ENCODE measurements around the gene RPL28.

Gene RPL28

DNA sequence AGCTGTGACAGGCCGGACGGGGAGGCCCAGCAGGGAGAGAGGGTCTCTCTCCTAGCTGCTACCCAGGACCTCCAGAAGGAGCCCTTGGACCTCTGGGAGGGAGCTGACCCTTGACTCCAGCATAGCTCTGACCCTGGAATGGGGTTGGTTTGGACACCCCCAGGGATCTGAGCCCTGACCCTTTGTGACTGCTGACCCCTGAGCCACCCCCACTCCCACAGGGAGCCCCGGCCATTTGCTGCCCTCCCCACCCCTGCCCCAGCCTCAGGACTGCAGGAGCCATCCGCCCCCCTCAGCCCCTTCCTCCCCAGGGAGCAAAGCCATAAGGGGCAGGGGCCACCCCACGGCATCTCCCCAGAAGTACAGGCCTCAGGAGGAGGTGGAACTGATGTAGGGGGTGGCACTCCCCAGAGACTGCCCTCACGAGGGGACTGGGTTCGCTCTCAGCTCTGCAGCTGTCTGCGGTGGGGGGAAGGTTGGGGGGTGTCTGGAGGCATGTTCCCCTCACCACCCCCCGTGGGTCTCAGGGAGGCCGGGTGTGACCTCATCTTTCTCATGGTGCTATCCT, 38.2 kb upstream of the RPL28 start:
- Mint-ChIP-seq H3K4me3 (no peak overlapping the region), H3K27me3 (peaks cover 16 to 23% of the 10 kb centered on the region in 2 donors), H3K9me3 (no peaks in the 10 kb centered on the region), H3K27ac (no peak overlapping the region), H3K4me1 (peaks cover under 1 to 9% of the 10 kb centered on the region in 2 donors), H3K36me3 (peaks cover 21 to 33% of the 10 kb centered on the region in 2 donors)
- no peak for ATAC-seq (replicated peaks)
- DNase-seq, result no peak

DNA sequence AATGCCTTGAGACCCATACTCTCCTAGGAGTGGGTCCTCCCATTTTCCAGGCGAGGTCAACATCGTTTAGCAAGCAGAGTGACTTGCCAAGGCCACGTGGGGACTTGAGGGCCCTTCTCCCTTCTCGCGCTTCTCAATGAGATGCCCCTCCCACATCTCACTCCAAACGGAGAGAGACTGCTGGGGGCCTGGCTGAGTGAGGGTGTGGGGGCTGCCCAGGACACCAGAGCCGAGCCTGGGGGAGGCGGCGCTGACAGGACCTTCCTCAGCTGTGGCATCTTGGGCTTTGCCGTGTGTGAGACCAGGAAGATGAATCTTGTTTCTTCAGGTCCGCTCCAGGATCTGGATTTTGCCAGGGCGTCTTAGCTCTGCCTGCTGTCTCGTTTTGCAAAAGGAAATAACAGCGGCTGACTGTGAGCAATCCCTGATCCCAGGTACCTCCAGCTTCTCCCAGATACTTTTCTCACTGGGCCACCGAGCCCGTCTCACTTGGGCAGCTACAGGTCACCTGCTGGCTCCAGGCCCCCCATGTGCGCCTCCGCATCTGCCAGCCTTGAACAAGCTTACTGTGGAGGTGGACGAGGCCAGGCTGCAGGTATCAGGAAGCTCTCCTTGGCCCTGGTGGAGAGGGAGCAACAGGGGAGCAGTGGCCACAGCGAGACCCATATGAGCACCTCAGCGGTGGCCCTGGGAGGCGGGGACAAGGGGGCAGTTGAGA, 37.3 kb upstream of the RPL28 start:
- no peak overlapping the region for H3K27ac Mint-ChIP-seq
- peaks cover 16 to 23% of the 10 kb centered on the region in 2 donors for H3K36me3 Mint-ChIP-seq
- no peak overlapping the region for H3K4me3 Mint-ChIP-seq
- no peaks in the 10 kb centered on the region for H3K9me3 Mint-ChIP-seq
- DNase-seq (no peak), ATAC-seq (replicated peaks) (no peak)
- peaks cover 10 to 18% of the 10 kb centered on the region in 2 donors for H3K4me1 Mint-ChIP-seq
- peaks cover 25 to 32% of the 10 kb centered on the region in 2 donors for H3K27me3 Mint-ChIP-seq

DNA sequence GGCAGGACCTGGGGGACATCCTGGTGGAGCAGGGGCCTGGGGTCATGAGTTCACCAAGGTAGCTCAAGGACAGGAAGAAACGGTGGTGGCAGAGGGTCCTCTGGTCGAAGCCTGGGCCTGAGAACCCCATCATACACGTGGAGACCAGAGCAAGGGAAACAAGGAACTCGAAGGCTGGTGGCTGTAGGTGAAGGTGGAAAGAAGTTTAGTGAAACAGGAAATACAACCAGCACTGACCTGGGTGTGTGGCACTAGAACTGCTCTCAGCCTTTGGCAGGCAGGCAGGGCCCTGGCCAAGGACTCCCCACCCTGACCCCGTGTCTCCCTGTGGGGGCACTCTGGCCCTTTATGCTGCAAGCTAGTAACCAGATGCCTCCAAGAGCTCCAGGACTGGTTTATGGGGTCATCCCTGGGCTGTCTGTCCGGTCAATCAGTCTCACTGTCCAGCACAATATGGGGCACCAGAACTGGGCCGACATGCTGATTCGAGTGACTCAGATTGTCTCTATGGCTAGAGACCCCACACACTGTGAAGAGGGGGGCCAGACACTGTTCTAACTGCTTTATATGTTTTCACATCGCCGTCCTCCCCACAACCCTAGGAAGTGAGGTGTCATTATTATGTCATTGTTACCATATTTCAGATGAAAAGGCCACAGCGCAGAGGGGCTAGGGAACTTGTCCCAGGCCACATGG, 35.0 kb upstream of the RPL28 start:
- Mint-ChIP-seq H3K4me1 (peaks cover 14 to 27% of the 10 kb centered on the region in 2 donors), H3K27me3 (peaks cover 41 to 52% of the 10 kb centered on the region in 2 donors), H3K27ac (no peak overlapping the region), H3K9me3 (no peaks in the 10 kb centered on the region), H3K36me3 (peaks cover 3 to 5% of the 10 kb centered on the region in 2 donors), H3K4me3 (peak overlapping the region in 1 of 2 donors; percentile 4)
- ATAC-seq (replicated peaks), result no peak
- DNase-seq, result no peak

DNA sequence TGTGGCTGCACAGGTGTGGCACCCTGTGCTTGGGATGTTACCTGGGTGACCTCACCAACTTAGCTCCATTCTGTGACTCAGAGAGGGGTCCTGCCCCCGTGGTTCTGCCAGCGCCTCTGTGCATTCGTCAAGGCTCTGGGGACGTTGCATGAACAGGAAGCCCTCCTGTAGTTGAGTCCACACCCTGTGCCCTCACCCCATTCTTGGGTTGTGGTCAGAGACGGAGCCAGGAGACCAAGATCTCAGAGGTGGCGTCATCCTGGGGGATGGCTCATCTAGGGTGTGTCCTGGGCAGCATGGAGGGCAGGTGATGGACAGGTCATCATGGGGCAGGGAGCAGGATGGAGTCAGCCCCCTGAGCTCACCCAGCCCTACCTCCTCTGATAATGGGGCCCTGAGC, 33.7 kb upstream of the RPL28 start:
- H3K4me1 Mint-ChIP-seq, result peaks cover 14 to 27% of the 10 kb centered on the region in 2 donors
- no peak overlapping the region for H3K4me3 Mint-ChIP-seq
- peaks cover 3 to 5% of the 10 kb centered on the region in 2 donors for H3K36me3 Mint-ChIP-seq
- H3K9me3 Mint-ChIP-seq, result no peaks in the 10 kb centered on the region
- H3K27me3 Mint-ChIP-seq, result peaks cover 51 to 63% of the 10 kb centered on the region in 2 donors
- DNase-seq (no peak), ATAC-seq (replicated peaks) (no peak)
- H3K27ac Mint-ChIP-seq, result no peak overlapping the region

DNA sequence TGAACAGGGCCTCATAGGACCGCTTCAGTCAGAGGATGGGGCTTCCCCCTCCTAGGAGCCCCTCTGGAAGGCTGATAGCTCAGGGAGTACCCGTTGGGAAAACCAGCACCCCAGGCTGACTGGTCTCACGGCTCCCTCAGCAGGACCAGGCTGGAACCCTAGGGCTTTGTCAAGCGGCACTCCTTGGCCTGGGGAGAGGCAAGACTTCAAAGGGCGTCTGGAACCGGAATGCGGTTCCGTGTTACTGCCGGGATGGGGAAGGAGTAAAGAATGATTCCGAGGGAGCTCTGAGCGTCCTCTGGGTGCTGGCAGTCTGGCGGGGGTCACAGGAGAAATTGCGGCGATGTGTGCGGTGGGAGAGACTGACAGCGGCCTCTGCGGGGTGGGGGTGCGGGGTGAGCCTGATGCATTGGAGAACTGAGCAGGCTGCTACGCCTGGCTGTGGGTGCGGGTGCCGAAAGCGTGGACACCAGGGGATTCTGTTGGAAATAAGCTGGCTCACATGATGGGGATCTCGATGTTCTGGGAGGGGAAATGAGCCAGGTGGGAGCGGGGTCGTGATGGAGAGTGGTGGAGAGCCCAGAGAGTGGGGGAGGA, 33.1 kb upstream of the RPL28 start:
- Mint-ChIP-seq H3K27me3 (peaks cover 56 to 69% of the 10 kb centered on the region in 2 donors), H3K4me3 (peak overlapping the region; percentile 71 to 73), H3K4me1 (peaks cover 14 to 27% of the 10 kb centered on the region in 2 donors), H3K36me3 (peaks cover 2 to 9% of the 10 kb centered on the region in 2 donors), H3K9me3 (no peaks in the 10 kb centered on the region), H3K27ac (peak overlapping the region; percentile 72)
- ATAC-seq (replicated peaks) (no peak), DNase-seq (no peak)

DNA sequence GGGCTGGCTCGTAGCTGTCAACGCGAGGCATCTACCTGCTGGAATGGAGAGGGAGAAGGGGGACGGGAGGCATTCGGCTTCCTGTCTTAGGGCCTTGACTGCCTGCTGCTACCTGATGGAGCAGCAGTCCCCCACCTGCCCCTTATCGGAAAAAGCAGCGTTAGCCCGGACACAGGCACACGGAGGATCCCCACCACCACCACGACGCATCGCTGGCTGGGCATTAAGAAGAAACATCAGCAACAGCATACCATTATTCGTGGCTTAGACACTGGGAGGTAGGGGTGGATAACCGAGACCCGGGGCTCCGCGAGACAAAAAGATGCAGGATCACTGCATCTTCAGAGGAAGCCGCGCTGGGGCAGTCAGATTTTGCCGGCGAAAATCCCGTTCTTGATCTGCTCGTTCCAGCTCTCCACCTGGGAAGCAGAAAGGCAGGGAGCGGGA, 32.4 kb upstream of the RPL28 start:
- peaks cover 61 to 77% of the 10 kb centered on the region in 2 donors for H3K27me3 Mint-ChIP-seq
- no peak for DNase-seq
- peaks cover 14 to 27% of the 10 kb centered on the region in 2 donors for H3K4me1 Mint-ChIP-seq
- H3K27ac Mint-ChIP-seq, result no peak overlapping the region
- peaks cover 1 to 4% of the 10 kb centered on the region in 2 donors for H3K36me3 Mint-ChIP-seq
- no peaks in the 10 kb centered on the region for H3K9me3 Mint-ChIP-seq
- peak; percentile 6 to 8 for ATAC-seq (replicated peaks)
- H3K4me3 Mint-ChIP-seq, result peak overlapping the region; percentile 73 to 81

DNA sequence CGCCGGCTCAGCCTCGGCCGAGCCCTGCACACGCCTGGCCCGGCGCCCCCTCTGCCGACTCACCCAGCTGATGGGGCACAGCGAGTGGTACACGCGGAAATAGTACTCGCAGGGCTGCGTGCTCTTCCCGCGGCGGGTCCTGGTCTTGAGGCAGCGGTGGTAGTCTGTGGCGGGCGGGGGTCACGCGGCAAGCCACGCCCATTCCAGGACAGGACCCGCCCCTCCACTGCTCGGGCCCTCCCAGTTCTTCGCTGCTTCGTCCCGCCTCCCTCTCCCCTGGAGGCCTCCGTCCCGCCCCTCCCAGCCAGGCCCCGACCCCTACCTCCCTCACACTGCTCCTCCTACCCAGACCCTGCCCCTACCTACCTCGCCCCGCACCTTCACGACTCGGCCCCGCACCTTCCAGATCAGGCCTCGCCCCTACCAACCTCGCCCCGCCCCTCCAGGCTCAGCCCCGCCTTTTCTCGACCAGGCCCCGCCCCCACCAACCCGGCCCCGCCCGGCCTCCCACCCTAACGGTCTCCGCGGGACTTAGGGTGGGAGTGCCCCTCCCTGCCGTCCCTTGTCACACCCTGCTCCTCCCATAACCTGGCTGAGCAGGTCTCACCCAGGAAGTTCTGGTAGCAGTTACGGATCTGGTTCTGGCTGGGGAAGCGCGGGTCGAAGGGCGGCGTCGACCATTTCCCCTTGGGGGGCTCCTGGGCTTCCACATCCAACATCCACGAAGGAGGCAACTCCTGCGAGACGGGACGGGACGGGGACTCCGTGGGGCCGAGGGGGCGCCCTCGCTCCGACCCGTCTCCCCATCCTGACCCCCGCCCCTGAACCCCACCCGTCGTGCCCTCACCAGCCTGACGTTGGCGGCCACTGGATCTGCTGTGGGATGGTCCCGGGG, 31.7 kb upstream of the RPL28 start:
- ATAC-seq (replicated peaks), result peak; percentile 69 to 79
- Mint-ChIP-seq H3K27ac (peak overlapping the region; percentile 65), H3K9me3 (no peaks in the 10 kb centered on the region), H3K27me3 (peaks cover 64 to 83% of the 10 kb centered on the region in 2 donors), H3K4me3 (peak overlapping the region; percentile 73 to 81), H3K4me1 (peaks cover 14 to 27% of the 10 kb centered on the region in 2 donors), H3K36me3 (peaks cover 1 to 4% of the 10 kb centered on the region in 2 donors)
- DNase-seq, result no peak

DNA sequence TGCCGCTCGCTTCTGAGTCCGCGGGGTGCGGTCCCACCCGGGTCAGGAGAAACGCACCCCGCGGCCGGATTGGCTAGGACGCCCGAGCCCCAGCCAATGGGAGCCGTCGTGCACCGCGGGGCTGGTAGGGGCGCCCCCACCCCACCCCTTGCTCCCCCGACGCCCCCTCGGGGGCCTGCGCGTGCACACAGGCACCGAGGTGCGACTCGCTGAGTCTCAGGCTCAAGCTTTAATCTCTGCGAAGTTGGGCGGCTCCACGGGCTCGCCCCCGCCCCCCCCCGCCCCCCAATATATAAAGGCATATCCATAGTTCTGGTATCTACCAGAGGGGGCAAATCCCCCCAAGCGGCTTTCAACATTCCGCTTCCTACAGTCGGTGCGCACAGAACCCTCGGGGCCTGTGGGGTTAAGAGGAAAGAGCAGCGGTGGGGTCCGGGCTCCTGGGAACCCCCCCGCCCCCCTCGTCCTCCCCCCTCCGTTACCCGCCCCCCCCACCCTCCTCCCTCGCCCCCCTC, 31.0 kb upstream of the RPL28 start, which contains the start of gene COX6B2:
Gene COX6B2, minus strand, starts transcription at position 22 of the 515 bp plus-strand sequence. CDS start 198 bp downstream, outside the sequence.
- Mint-ChIP-seq H3K9me3 (no peaks in the 10 kb centered on the region), H3K27ac (peak within 1 kb of the TSS; percentile 65), H3K27me3 (peaks cover 65 to 86% of the 10 kb centered on the region in 2 donors), H3K4me1 (peaks cover 14 to 27% of the 10 kb centered on the region in 2 donors), H3K4me3 (peak within 1 kb of the TSS; percentile 73 to 81), H3K36me3 (peaks cover 1 to 4% of the 10 kb centered on the region in 2 donors)
- ATAC-seq (replicated peaks) (no peak), DNase-seq (no peak)

DNA sequence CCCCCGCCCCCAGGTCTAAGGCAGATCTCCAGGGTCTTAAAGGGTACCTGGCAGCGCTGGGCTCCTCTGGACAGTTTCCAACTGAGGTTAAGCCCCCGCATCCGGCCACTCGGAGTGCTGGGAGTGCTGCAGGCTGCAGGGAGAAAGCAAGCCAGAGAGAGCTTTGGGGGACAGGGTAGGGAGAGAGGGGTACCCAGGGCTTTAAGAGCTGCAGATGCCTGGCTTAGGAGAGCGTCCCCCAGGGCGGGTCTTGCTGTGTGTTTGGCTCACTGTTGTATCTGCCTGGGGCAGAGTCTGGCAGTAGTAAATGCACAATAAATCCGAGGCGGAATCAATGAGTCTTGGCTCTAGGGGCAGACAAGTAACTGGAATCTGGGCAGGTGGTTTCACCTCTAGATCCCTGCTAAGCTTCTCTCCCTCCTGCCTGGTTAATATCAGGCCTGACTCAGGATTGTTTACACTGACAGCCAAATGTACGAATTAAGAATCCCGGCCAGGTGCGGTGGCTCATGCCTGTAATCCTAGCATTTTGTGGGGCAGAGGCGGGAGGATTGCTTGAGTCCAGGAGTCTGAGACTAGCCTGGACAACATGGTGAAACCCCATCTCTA, 30.4 kb upstream of the RPL28 start:
- ATAC-seq (replicated peaks), result no peak
- Mint-ChIP-seq H3K4me3 (no peak overlapping the region), H3K27ac (no peak overlapping the region), H3K4me1 (peaks cover 14 to 27% of the 10 kb centered on the region in 2 donors), H3K9me3 (no peaks in the 10 kb centered on the region), H3K36me3 (peaks cover 1 to 4% of the 10 kb centered on the region in 2 donors), H3K27me3 (peaks cover 65 to 86% of the 10 kb centered on the region in 2 donors)
- DNase-seq, result no peak

DNA sequence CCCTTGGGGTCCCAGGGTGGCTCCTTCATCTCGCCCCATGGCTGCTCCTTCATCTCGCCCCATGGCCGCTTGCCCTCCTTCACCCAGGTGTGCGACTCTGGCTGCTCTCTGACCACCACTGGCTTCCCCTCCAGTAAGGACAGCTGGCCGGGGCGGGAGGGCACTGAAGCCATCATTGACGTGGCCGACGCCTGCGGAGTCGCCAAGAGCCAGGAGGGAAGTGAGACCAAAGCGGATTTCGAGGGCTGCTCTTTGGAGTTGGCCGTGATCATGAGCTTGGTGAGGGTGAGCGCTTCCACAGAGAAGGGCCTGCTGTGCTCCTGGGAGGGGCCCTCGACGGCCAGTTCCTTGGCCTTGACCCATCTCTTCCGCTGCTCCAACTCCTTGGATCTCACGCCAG, 27.2 kb upstream of the RPL28 start:
- ATAC-seq (replicated peaks) (no peak), DNase-seq (no peak)
- H3K27me3 Mint-ChIP-seq, result peaks cover 43 to 54% of the 10 kb centered on the region in 2 donors
- H3K4me1 Mint-ChIP-seq, result peaks cover 4 to 8% of the 10 kb centered on the region in 2 donors
- no peak overlapping the region for H3K4me3 Mint-ChIP-seq
- H3K36me3 Mint-ChIP-seq, result peaks cover 1 to 4% of the 10 kb centered on the region in 2 donors
- H3K27ac Mint-ChIP-seq, result no peak overlapping the region
- H3K9me3 Mint-ChIP-seq, result no peaks in the 10 kb centered on the region

DNA sequence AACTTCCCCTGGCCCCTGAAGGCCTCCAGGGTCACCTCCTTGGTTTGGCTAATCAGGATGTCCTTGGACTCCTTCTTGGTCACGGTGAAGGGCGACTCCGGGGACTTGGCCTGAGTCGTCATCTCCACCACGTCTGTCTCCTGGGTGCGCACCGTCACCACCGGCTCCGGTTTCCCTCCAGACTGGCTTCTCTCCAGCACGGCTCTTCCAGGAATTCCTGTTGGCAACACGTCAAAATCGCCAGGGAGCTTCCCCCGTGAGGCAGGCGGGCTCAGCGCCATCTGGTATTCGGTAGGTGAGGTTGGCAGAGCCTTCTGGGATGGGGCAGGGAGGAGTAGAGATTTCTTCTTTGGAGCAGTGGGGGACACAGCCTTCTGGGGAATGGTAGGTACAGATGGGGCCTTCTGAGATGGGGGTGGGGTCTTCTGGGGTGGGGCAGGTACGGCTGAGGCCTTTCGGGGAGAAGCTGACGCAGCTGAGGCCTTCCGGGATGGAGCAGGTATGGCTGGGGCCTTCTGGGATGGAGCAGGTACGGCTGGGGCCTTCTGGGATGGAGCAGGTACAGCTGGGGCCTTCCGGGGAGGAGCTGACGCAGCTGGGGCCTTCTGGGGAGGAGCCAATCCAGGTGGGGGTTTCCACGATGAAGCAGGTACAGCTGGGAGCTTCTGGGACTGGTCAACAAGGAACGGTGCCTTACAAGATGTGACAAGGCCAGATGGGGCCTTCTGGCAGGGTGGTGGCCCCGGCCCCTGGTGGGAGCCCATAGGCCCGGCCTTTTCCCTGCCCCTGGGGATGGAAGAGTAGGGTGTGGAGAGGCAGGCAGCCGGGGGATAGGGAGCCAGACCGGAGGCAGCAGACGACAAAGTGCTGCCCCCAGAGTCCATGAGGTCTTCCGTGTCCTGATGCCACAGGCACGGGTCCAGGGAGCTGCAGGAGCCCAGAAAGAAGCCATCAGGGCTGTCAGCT, 26.5 kb upstream of the RPL28 start:
- Mint-ChIP-seq H3K4me3 (no peak overlapping the region), H3K36me3 (peaks cover 1 to 4% of the 10 kb centered on the region in 2 donors), H3K27me3 (peaks cover 35 to 54% of the 10 kb centered on the region in 2 donors), H3K4me1 (peaks cover 0 to under 1% of the 10 kb centered on the region in 2 donors), H3K27ac (no peak overlapping the region), H3K9me3 (no peaks in the 10 kb centered on the region)
- DNase-seq (no peak), ATAC-seq (replicated peaks) (no peak)

DNA sequence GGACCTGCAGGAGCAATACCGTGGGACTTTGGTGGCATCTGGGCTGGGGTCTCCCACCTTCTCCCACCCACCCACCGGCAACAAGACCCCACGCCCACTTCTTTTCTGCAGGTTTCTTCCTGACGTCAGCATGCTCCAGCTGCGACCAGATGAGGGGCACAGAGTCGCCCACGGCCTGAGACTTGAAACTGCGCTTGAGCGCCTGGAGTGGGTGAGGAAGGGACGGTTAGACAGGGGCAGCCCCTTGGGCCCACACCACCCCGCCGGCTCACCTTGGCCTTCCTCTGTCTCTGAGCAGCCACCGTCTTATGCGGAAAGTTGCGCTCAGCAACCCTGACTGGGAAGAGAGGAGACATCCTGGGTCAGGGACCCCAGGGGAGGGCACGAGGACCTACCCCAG, 24.8 kb upstream of the RPL28 start:
- no peak overlapping the region for H3K27ac Mint-ChIP-seq

More for the DNA sequence above, 24.8 kb upstream of the RPL28 start:
- ATAC-seq (replicated peaks) (no peak), DNase-seq (no peak)
- peaks cover 1 to 4% of the 10 kb centered on the region in 2 donors for H3K36me3 Mint-ChIP-seq
- peaks cover 29 to 41% of the 10 kb centered on the region in 2 donors for H3K27me3 Mint-ChIP-seq
- H3K4me1 Mint-ChIP-seq, result no peaks in the 10 kb centered on the region
- no peaks in the 10 kb centered on the region for H3K9me3 Mint-ChIP-seq
- no peak overlapping the region for H3K4me3 Mint-ChIP-seq
